ENCODE results near the gene UGT1A1. TPM values are rescaled to one million over a fixed set of nuclear protein-coding genes. Genes with fewer than 3 reads are reported as not detected.

The UGT1A1 gene
- total and polyA plus RNA-seq, 8 donors, result 0.28 TPM; not detected in 7

DNA sequence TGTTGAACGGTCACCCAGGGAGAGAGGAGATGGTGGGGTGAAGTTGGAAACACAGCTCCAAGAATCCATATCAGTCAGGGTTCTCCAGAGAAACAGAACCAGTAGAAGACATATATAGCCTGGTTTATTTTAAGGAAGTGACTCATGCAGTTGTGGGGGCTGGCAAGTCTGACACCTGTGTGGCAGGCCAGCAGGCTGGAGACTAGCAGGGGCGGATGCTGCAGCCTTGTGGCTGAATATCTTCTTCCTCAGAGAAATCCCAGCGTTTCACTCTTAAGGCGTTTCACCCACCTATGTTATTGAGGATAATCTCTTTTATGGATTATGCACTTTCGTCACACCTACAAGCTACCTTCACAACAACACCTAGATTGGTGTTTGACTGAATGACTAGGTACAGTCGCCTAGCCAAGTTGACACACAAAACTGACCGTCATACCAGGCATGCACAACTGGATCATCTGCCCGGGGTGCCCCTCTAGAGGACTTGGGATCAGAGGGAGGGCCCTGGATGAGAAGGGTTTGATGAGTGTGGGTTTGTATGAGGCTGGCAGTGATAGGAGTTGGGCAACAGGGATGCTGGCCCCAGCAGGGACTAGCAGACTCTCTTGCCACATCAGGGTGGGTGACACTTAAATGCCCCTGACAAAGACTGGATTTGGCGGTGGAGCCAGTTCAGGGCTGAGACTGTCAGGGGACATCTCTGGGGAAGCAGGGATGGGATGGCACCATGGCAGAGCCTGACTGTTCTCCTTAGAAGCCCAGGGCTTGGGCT is 41.5 kb downstream of the UGT1A1 start:
- Histone ChIP-seq H3K9me3 (no peaks in the 10 kb centered on the region), H3K27ac (no peak overlapping the region), H3K4me3 (no peak overlapping the region), H3K4me1 (no peaks in the 10 kb centered on the region), H3K36me3 (no peaks in the 10 kb centered on the region), H3K27me3 (no peaks in the 10 kb centered on the region)
- DNase-seq (peak in 1 of 6 donors; percentile 6), FAIRE-seq (no peak), ATAC-seq (no peak)
- TF ChIP-seq, protein P1, sequence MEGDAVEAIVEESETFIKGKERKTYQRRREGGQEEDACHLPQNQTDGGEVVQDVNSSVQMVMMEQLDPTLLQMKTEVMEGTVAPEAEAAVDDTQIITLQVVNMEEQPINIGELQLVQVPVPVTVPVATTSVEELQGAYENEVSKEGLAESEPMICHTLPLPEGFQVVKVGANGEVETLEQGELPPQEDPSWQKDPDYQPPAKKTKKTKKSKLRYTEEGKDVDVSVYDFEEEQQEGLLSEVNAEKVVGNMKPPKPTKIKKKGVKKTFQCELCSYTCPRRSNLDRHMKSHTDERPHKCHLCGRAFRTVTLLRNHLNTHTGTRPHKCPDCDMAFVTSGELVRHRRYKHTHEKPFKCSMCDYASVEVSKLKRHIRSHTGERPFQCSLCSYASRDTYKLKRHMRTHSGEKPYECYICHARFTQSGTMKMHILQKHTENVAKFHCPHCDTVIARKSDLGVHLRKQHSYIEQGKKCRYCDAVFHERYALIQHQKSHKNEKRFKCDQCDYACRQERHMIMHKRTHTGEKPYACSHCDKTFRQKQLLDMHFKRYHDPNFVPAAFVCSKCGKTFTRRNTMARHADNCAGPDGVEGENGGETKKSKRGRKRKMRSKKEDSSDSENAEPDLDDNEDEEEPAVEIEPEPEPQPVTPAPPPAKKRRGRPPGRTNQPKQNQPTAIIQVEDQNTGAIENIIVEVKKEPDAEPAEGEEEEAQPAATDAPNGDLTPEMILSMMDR (IDR thresholded peaks at IDR 0.05), result no peak
- intact Hi-C loops (cut with DNase I), result no loop called here
- WGBS, 2 donors, result 50 to 68% methylated on average over 9 of the region's 9 CpGs

DNA sequence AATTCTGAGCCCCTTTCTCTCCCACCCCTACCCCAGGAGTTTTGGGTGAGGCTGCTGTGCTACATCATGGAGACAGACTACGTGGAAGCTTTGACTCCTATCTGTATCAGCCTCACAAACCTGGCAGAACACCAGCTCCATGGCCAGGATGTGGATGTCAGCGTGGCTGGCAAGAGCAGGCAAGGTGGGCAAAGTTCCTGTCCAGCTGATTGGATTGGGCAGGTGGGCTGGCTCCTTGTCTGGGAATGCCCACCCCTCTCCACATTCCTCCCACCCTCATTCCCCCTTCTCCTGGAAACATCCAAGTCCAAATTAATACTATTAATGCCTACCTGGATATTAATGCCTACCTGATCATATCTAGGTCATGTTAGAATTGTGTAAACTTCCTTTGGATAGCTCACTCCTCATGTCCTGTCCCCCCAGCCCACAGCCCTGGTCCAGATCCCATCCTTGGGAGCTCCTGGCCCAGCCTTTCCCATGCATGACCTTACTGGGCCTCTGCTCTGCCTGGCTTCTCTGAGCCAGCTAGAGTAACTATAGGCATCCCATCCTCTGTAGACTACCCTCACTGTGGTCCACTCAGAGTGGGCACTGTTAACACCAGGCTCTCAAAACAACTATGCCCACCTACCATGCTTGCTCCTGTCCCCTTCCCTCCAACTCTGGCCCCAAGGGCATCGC is 42.2 kb downstream of the UGT1A1 start:
- ATAC-seq (no peak), DNase-seq (peak in 1 of 6 donors; percentile 15), FAIRE-seq (no peak)
- WGBS, 2 donors, result 58 to 60% methylated on average over 3 of the region's 3 CpGs
- Histone ChIP-seq H3K27ac (no peak overlapping the region), H3K4me3 (no peak overlapping the region), H3K36me3 (no peaks in the 10 kb centered on the region), H3K9me3 (no peaks in the 10 kb centered on the region), H3K27me3 (no peaks in the 10 kb centered on the region), H3K4me1 (no peaks in the 10 kb centered on the region)
- intact Hi-C loops (cut with DNase I), result no loop called here
- TF ChIP-seq, protein P1 (IDR thresholded peaks at IDR 0.05), result no peak

DNA sequence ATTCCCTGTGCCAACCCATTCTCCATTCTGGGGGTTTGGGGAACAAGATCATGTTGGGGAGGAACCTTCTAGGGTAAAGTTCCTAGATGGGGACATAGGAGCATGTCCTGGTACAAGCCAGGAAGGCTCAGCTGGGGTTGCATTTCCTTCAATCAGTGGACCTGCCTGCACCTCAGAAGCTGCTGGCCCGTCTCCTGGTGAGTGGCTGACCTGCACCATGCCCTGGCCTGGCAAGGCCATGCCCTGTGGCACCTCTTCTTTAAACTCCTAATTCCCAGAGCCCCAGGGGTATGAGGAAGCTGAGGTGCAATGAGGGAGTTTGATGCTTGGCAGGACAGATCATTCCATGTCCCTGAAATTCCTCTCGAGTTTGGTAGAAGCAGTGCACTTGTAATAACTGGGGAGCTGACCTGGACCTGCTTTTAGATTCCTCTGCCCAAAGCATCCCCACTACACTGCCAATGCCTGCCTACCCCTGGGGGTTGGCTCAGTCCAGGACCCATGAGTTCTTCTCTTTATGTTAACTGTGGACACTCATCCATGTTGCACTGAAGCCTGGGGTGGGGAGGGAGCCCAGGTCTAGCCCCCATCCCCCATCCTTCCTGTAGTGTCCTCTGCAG is 43.3 kb downstream of the UGT1A1 start:
- Histone ChIP-seq H3K9me3 (no peaks in the 10 kb centered on the region), H3K4me1 (no peaks in the 10 kb centered on the region), H3K36me3 (no peaks in the 10 kb centered on the region), H3K27me3 (no peaks in the 10 kb centered on the region), H3K4me3 (no peak overlapping the region), H3K27ac (no peak overlapping the region)
- DNase-seq (peak in 1 of 6 donors; percentile 11), ATAC-seq (no peak), FAIRE-seq (no peak)
- 51 to 56% methylated on average over 2 of the region's 2 CpGs for WGBS, 2 donors
- intact Hi-C loops (cut with DNase I), result no loop called here
- TF ChIP-seq, protein P1 (IDR thresholded peaks at IDR 0.05), result no peak

DNA sequence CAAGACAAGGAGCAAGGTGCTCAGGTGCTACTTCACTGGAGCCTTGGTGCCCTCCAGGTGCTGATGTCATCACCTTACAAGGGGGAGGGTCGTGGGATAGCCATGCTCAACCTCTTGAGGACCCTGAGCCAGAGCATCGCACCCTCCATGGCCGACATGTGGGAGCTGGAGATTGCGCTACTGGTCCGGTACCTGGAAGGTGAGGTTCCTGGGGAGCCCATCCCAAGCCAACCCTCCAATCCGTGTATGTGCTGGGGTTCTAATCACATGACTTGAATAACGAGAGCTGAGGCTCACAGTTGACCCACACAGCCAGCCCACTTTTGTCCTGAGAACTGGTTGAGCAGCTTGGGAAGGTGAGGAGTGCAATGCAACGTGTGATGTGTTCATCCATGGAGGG is 43.9 kb downstream of the UGT1A1 start:
- WGBS, 2 donors, result 52% methylated on average over 8 of the region's 8 CpGs
- Histone ChIP-seq H3K27ac (no peak overlapping the region), H3K36me3 (no peaks in the 10 kb centered on the region), H3K4me3 (no peak overlapping the region), H3K27me3 (no peaks in the 10 kb centered on the region), H3K4me1 (no peaks in the 10 kb centered on the region), H3K9me3 (no peaks in the 10 kb centered on the region)
- peak in 2 of 6 donors; percentile 2 to 10 for DNase-seq
- intact Hi-C loops (cut with DNase I), result no loop called here
- ATAC-seq, result no peak
- TF ChIP-seq, protein P1 (IDR thresholded peaks at IDR 0.05), result no peak
- FAIRE-seq, result no peak
